Measurements from ENCODE around the gene EIF2AK2.

EIF2AK2 gene

DNA sequence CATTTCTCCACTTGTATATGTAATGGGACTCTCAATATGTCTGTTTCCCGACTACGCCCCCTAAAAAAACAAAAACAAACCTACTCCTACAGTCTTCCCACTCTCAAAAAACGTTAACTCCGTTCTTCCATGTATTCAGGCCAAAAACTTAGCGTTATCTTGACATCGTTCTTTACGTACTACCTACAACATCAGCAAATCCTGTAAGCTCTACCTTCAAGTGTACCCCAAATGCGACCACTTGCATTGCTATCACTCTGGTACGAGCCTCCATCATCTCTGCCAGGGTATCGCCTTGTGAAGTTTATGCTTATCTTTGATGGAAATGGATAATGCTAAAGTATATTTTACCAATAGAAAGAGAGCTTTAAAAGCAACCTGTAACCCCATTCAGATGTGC lies 72.0 kb downstream of the EIF2AK2 start:
- TF ChIP-seq POLR2AphosphoS5 (IDR thresholded peaks at IDR 0.05; ENCODE audit: low read depth, low read length), result no peak
- no peak for TF ChIP-seq FOXP2 (optimal IDR thresholded peaks at IDR 0.05; ENCODE audit: borderline replicate concordance, extremely low read depth, extremely low read length, insufficient read depth)
- TF ChIP-seq TAF1 (IDR thresholded peaks at IDR 0.05; ENCODE audit: borderline replicate concordance, insufficient read depth, low read length), result no peak
- TF ChIP-seq, protein P1, sequence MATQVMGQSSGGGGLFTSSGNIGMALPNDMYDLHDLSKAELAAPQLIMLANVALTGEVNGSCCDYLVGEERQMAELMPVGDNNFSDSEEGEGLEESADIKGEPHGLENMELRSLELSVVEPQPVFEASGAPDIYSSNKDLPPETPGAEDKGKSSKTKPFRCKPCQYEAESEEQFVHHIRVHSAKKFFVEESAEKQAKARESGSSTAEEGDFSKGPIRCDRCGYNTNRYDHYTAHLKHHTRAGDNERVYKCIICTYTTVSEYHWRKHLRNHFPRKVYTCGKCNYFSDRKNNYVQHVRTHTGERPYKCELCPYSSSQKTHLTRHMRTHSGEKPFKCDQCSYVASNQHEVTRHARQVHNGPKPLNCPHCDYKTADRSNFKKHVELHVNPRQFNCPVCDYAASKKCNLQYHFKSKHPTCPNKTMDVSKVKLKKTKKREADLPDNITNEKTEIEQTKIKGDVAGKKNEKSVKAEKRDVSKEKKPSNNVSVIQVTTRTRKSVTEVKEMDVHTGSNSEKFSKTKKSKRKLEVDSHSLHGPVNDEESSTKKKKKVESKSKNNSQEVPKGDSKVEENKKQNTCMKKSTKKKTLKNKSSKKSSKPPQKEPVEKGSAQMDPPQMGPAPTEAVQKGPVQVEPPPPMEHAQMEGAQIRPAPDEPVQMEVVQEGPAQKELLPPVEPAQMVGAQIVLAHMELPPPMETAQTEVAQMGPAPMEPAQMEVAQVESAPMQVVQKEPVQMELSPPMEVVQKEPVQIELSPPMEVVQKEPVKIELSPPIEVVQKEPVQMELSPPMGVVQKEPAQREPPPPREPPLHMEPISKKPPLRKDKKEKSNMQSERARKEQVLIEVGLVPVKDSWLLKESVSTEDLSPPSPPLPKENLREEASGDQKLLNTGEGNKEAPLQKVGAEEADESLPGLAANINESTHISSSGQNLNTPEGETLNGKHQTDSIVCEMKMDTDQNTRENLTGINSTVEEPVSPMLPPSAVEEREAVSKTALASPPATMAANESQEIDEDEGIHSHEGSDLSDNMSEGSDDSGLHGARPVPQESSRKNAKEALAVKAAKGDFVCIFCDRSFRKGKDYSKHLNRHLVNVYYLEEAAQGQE (IDR thresholded peaks at IDR 0.05; ENCODE audit: insufficient read depth in 1 of 2, low read depth in 2 of 2, low read length in 2 of 2), result no peak
- TF ChIP-seq SIN3A (IDR thresholded peaks at IDR 0.05; ENCODE audit: borderline replicate concordance, insufficient read depth, low read length), result no peak

DNA sequence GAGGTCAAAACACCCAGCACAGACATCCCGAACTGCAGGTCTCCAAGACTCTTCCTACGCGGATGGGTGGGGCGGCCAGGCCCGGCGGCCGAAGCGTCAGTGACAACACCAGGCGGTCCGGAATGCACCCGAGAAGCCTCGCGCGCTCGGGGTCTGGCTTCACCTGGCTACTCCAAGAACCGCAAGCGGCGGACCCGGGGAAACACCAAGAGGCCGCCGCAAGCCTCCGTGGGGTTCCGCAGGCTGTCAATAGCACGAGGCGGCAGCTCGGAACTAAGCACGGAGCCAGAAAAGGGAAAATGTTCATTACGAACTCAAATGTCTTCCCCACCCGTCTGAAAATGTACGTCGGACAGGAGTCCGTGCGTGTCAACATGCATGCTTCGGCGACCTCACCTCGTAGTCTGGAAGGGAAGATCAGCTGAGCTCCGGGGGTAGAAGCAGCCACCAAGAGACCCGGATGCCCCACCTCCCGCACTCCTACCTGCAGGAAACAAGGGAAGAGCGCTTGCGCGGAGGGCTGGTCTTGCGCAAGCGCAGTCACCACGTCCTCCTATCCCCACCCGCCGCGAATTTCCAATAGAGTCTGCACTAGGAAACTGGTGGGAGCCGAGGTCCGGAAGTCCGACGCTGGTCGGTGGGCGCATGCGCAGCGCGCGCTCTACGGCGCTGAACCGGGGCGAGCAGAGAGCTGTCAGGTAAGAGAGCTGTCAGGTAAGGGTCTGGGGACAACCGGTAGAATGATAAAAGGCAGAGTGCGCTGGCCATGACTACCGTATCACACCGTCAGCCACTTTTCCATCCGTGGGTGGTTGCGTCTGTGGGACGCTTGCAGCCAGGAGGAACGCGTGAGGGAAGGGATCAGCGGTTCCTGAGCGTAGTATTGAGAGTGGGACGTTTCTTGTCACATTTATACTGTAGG lies 72.6 kb downstream of the EIF2AK2 start, which contains the start of the genes GPATCH11 and HEATR5B:
GPATCH11 (plus strand) TSS at position 646 of the 922 bp plus-strand sequence. CDS start 3,864 bp downstream, outside the sequence.
HEATR5B (minus strand) TSS at position 500 of the 922 bp plus-strand sequence. CDS start 958 bp downstream, outside the sequence.
- no peak for TF ChIP-seq TAF1 (IDR thresholded peaks at IDR 0.05; ENCODE audit: borderline replicate concordance, insufficient read depth, low read length)
- peak; percentile 97; the same call in 1 of the 2 replicates for TF ChIP-seq SIN3A (IDR thresholded peaks at IDR 0.05; ENCODE audit: borderline replicate concordance, insufficient read depth, low read length)
- TF ChIP-seq, protein P1 (IDR thresholded peaks at IDR 0.05; ENCODE audit: insufficient read depth in 1 of 2, low read depth in 2 of 2, low read length in 2 of 2), result no peak
- no peak for TF ChIP-seq FOXP2 (optimal IDR thresholded peaks at IDR 0.05; ENCODE audit: borderline replicate concordance, extremely low read depth, extremely low read length, insufficient read depth)
- peak; percentile 86 for TF ChIP-seq POLR2AphosphoS5 (IDR thresholded peaks at IDR 0.05; ENCODE audit: low read depth, low read length)

DNA sequence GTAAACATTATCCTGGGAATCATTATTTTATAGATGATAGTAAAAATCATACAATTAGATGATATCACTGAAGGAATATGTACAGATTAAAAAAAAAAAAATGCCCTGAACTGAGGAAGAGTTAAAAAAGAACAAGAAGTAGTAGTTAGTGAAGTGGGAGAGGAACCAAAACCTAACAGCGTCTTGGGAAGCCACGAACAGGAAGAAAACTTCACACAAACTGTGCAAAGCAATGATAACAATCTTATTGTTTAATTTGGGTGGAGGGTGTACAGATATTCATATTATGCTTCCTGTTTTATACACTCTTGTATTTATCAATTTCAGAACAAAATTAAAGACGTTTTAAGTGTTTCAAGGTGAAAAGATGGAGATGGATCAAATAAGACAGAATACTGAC lies 76.1 kb downstream of the EIF2AK2 start:
- TF ChIP-seq FOXP2 (optimal IDR thresholded peaks at IDR 0.05; ENCODE audit: borderline replicate concordance, extremely low read depth, extremely low read length, insufficient read depth), result no peak
- TF ChIP-seq, protein P1 (IDR thresholded peaks at IDR 0.05; ENCODE audit: insufficient read depth in 1 of 2, low read depth in 2 of 2, low read length in 2 of 2), result no peak
- TF ChIP-seq TAF1 (IDR thresholded peaks at IDR 0.05; ENCODE audit: borderline replicate concordance, insufficient read depth, low read length), result no peak
- TF ChIP-seq POLR2AphosphoS5 (IDR thresholded peaks at IDR 0.05; ENCODE audit: low read depth, low read length), result no peak
- TF ChIP-seq SIN3A (IDR thresholded peaks at IDR 0.05; ENCODE audit: borderline replicate concordance, insufficient read depth, low read length), result no peak

DNA sequence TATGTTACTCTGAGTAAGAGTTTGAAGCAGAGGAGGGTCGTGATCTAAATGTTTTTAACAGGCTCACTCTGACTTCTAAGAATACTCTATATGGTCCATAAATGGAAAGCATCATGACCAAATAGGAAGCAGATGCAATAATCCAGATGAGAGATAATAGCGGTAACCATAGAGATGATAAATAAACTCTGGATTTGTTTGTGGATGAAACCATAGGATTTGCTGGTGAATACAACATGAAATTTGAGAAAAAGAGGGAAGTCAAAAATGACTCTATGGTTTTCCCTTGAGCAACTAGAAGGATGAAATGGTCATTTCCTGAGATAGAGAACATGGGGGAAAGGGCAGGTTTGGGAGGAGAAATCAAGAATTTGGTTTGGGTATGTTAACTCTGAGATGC lies 76.5 kb downstream of the EIF2AK2 start:
- TF ChIP-seq SIN3A (IDR thresholded peaks at IDR 0.05; ENCODE audit: borderline replicate concordance, insufficient read depth, low read length), result no peak
- TF ChIP-seq POLR2AphosphoS5 (IDR thresholded peaks at IDR 0.05; ENCODE audit: low read depth, low read length), result no peak
- TF ChIP-seq TAF1 (IDR thresholded peaks at IDR 0.05; ENCODE audit: borderline replicate concordance, insufficient read depth, low read length), result no peak
- TF ChIP-seq FOXP2 (optimal IDR thresholded peaks at IDR 0.05; ENCODE audit: borderline replicate concordance, extremely low read depth, extremely low read length, insufficient read depth), result no peak
- TF ChIP-seq, protein P1 (IDR thresholded peaks at IDR 0.05; ENCODE audit: insufficient read depth in 1 of 2, low read depth in 2 of 2, low read length in 2 of 2), result no peak

Data from PFSK-1 (cell line).